Measurements from ENCODE around the gene PNMT. TPM values are rescaled to one million over a fixed set of nuclear protein-coding genes. Genes with fewer than 3 reads are reported as not detected.

Gene PNMT
- total and polyA plus RNA-seq, 2 donors (not counting 1 experiment from before 2014, with no cell fraction given) = 0.13 to 0.76 TPM

GRCh38 chr17:39627712-39628516 is 40.3 kb upstream of the PNMT start:
- H2AFZ ChIP-seq (ENCODE audit: insufficient read depth, low read depth, low read length, poor library complexity, severe bottlenecking) = no peak overlapping the region
- WGBS (ENCODE audit: insufficient coverage) = 92% methylated on average over 13 of the region's 16 CpGs
- no peak overlapping the region for H3K9ac ChIP-seq (ENCODE audit: low read length)
- Mint-ChIP-seq H3K27ac (no peak overlapping the region), H3K9me3 (ENCODE audit: insufficient read depth) (no peaks in the 10 kb centered on the region), H3K27me3 (peaks cover 30% of the 10 kb centered on the region), H3K4me3 (peak overlapping the region; percentile 34), H3K4me1 (peaks cover 31% of the 10 kb centered on the region)
- peak overlapping the region; percentile 86 for H3K4me2 ChIP-seq (replicated peaks; ENCODE audit: low read depth, low read length, poor library complexity, severe bottlenecking)
- intact Hi-C loops (cut with micrococcal nuclease) = no loop called here
- ATAC-seq (ENCODE audit: low read depth) (no peak), DNase-seq (no peak)
- H3K79me2 ChIP-seq (ENCODE audit: control insufficient read depth, insufficient read depth, low read length) = peaks cover 7% of the 10 kb centered on the region
- POLR2A ChIA-PET = interaction anchor here (0.5 to 1.8 kb wide), 3 partner anchors 60 to 128 kb away, joined by 3 to 4 read pairs (median 4); partner anchors contain the start of gene PGAP3
- H3K27ac ChIP-seq (ENCODE audit: low read length in 2 of 2) = no peak overlapping the region
- TF ChIP-seq CTCF (IDR thresholded peaks at IDR 0.05) (no peak), EZH2 (IDR thresholded peaks at IDR 0.05; ENCODE audit: borderline replicate concordance, insufficient read depth, low read depth, low read length, poor library complexity, severe bottlenecking) (no peak)
- no peak overlapping the region for H3K4me3 ChIP-seq (ENCODE audit: control extremely low read depth in 1 of 5, extremely low read depth in 1 of 5, insufficient read depth in 1 of 5, low read depth in 2 of 5, low read length in 4 of 5)
- CTCF ChIA-PET = interaction anchor here (0.6 to 1.9 kb wide), 7 partner anchors 11 to 662 kb away, joined by 3 to 12 read pairs (median 4); partner anchors contain the start of gene TCAP
- H3K9me3 ChIP-seq (ENCODE audit: control extremely low read depth in 1 of 3, control insufficient read depth in 2 of 3, insufficient read depth in 1 of 3, low read length in 2 of 3) = no peaks in the 10 kb centered on the region
- peaks cover 24 to 25% of the 10 kb centered on the region in 2 donors for H3K4me1 ChIP-seq (ENCODE audit: control insufficient read depth in 2 of 2, insufficient read depth in 2 of 2, low read length in 2 of 2)
- H3K36me3 ChIP-seq (replicated peaks in 1 of 2; ENCODE audit: control extremely low read depth in 1 of 2, control insufficient read depth in 1 of 2, extremely low read depth in 1 of 2, insufficient read depth in 2 of 2, low read length in 1 of 2) = no peaks in the 10 kb centered on the region
- H3K27me3 ChIP-seq (replicated peaks in 1 of 4; ENCODE audit: control extremely low read depth in 1 of 4, control insufficient read depth in 3 of 4, insufficient read depth in 4 of 4, low read length in 3 of 4) = peaks cover 0 to 63% (median 17%) of the 10 kb centered on the region in 4 experiments
- H4K20me1 ChIP-seq (ENCODE audit: control insufficient read depth, insufficient read depth, low read length, poor library complexity, severe bottlenecking) = no peaks in the 10 kb centered on the region
